Activated gamma-delta T cell treated with anti-CD3 and anti-CD28 coated beads, Interleukin-2, amount 50 U/mL, for 16 hours (primary cell): ENCODE data around the gene TTBK1.

Experiments used
- DNase-seq: peaks from one replicate; pipeline ENCODE4 v3.0.0-alpha.2; 2020; ENCODE audit warnings: low read depth

The TTBK1 gene

DNA sequence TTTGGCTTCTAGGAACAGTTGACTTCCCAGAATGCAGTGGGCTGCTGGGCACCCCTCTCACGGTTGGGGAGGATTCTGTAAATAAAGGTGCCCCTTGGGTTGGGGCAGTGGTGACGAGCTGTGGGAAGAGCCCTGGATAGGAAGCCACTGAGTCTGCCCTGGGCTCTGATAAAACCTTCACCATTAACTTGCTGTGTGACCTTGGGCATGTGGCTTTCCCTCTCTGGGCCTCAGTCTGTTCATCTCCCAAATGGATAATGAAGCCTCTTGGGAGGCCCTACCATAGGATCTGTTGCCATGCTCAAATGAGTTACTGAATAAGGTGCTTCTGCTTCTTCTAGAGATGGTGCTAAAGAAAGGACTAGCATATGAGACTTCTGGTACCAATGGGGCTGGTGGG lies 61.6 kb downstream of the TTBK1 start:
- no peak for DNase-seq

DNA sequence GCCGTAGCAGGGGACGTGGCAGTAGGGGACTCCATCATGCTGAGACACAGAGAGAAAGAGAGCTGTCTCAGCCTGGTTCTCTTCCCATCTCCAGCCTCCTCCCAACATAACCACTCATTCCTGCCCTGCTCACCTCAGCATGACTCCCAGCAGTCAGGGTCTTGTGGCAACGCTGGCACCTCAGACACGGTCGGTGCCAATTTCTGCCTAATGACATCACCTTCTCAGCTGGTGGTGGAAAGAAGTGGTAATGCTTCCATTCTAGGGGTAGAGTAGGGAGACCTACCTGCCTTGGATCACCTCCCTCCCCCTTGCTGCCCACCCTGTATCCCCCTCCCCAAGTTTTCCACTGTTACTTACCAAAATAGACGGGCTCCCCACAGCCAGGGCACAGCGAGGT lies 62.8 kb downstream of the TTBK1 start:
- DNase-seq = no peak

GRCh38 chr6:43307451-43308100 lies 64.3 kb downstream of the TTBK1 start:
- no peak for DNase-seq

- peak; percentile 14 for DNase-seq
Measured at GRCh38 chr6:43308101-43308989, 65.1 kb downstream of the TTBK1 start, which contains the start of gene CRIP3. CRIP3 (minus strand) TSS chr6:43308826; CDS start chr6:43308792, 34 bp downstream.

DNA sequence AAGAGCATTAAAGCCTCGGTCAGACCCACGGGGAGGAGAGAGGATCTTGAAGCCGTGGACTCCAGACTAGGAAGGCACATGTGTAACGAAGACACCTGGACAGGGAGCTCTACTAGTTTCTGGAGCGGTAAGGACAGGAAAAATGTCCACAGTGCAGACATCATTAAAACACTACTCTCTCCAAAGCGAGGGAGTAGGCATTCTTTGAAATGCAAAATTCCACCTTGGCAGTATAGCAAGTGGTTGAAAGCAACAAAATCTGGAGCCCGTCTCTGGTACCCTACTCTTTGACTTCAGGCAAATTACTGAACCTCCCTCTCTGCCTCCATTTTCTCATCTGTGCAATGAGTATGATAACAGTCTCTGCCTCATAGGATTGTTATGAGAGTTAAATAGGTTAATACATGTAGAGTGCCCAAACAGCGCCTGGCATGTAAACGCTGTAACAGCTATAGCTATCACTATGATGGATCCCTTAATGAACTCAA lies 65.8 kb downstream of the TTBK1 start:
- DNase-seq = no peak

DNA sequence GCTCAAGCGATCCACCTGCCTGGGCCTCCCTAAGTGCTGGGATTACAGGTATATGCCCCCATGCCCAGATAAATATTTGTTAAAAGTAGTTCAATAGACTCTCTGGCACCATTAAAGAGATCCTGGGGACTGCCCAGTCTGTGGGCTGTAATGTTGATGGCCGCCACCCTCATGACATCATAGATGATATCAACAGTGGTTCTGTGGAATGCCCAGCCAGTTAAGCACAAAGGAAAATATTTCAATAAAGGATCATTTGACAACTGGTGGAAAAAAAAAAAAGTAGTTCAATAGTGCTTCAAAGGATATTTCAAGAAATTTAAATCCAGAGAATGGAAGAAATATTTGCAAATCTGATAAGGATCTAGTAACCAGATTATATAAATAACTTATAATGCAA lies 66.9 kb downstream of the TTBK1 start:
- DNase-seq = no peak

DNA sequence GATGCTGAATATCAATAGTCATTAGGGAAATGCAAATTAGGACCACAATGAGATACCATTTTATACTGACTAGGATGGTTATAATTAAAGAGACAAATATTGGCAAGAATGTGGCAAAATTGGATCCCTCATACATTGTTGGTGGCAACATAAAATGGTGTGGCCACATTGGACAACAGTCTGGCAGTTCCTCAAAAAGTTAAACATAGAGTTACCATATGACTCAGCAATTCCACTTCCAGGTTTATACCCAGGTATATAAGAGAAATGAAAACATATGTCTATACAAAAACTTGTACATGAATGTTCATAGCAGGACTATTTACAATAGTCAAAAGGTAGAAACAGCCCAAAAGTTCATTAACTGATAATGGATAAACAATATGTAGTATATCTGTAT lies 67.3 kb downstream of the TTBK1 start:
- DNase-seq = no peak

- DNase-seq = no peak
Measured at GRCh38 chr6:43311666-43312065, 68.4 kb downstream of the TTBK1 start.

DNA sequence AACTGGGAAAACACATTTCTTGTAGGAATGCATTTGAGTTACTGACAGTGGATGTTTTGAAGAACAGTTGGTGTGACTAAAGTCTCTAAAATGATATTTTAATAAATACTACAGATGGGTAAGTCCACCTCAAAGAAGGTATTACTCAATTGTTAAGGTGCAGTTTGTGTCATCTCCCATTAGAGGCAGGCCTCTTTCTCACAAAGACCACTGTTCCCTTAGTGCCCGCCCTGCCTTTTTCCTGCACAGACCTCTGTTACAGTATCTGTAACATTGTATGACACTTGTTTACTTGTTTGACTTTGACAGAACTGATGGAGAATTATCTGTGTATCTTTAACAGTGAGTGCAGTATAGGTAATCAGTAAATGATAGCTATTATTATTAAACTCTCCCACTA lies 70.5 kb downstream of the TTBK1 start:
- no peak for DNase-seq

DNA sequence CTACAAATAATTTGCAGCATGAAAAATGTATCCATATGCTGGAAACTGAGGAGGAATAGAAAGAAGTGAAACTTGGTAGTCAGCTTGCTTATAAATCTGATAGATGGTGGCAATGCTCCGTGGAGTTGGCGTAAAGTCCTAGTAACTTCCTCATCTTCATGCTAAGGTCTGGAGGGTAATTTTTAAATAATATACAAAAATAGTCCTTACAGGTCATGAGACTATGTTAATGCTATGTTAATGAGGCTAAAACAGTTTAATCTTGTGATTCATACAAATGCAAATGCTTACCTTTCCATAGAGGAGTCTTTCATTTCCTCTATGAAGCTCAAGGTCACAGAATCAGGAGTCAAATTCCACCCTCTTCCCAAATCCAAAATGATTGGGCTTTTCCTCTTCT lies 74.7 kb downstream of the TTBK1 start:
- DNase-seq = no peak

GRCh38 chr6:43325876-43326275 lies 82.6 kb downstream of the TTBK1 start:
- no peak for DNase-seq

DNA sequence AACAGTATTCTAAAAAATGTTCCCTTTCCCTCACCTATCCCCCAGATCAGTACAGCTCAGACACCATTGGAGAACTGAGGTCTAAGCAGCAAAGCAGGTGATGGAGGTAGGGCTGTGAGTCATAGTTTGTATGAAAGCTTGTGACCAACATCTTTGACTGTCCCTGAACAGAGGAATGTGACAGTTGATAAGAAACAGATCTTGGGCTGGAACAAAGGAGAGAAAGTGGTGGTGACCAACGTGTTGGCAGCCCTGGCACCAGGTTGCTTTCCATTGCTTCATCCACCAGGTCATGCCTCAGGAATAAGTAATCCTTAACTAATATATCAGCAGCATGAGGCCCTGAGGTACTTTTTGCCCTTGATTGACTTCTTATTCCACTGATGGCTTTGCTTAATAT lies 85.2 kb downstream of the TTBK1 start:
- DNase-seq = no peak

- DNase-seq = no peak
Measured at GRCh38 chr6:43331470-43331869, 88.2 kb downstream of the TTBK1 start.

DNA sequence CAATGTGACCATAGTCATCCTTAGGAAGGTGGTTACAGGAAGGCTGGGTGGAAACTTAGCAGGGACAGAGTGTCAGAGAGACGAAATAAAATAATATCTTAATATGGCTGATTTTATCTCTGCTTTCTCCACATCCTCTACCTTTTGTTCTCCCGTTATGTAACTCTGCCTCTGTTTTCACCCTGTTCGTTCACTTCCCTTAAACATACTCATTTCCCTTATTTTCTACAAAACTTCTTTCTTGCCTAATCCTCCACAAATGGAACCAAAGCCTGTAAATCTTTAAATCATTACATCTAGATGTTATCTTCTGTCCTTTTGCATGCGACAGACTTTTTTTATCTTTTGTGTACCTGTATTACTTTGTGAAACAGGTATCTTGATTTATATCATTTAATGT lies 88.6 kb downstream of the TTBK1 start:
- no peak for DNase-seq

DNA sequence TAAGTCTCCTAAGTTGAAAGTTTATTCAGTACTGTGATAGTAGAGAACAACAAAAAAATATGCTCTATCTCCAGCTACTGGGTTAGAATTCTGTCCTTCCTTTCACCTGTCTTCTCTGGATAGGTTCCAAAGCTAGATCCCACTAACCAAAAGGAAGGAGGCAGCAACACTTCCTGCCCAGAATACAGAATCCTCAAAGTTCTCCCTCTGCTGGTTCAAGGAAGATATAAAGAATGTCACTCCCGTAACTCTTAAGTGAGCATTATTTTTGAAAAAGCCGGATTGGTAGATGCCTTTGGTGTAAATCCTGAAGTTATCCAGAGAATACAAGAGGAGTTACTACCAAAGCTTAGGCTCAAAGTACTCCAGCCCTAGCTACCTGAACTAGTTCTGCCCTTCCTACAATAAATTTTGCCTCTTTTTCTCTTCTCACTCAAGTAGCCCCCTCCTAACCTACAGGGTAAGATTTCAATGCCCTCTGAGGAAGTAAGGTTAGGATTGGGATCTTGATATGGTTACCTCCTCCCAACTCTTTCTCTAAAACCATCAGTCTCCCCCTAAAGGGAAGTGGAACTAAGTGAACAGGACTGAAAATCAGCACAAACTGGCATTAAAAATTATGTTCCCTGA lies 91.3 kb downstream of the TTBK1 start:
- no peak for DNase-seq

DNA sequence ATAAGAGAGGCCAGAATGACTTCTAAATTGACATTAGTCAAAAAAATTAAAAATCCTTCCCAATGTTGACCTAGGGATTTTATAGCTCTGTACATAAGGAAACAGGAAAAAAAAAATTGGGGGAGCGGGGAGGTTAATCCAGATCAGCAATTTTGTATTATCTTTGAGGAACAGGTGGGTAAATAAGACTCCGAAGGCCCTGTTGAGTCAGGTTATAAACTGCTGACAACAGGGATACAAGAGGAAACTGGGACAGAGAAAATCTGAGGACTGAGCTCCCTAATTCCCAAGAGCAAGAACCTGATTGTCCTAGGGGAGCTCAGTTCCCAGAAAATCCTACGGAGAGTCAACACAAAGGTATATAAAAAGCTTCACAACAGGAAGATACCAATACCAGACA lies 92.2 kb downstream of the TTBK1 start:
- no peak for DNase-seq

DNA sequence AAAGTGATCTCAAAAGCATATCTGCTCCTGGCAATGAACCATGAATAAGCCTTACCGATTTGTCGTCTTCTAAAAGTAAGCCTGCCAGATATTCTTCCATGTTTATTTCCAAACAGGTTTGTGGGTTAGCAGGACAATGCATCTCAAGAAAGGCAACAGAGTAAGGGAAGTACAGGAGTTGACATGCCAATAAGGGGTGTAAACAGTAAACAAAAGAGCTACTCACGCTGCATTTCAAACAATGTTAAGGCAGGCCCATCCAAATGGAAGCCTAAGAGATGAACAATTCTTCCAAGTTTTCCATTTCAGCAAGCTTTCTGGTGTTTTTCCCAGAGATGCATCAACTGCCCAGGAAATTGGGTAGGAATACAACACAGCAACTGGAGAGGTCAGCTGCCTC lies 93.1 kb downstream of the TTBK1 start:
- DNase-seq = no peak
